Ecto neural progenitor cell (in vitro differentiated cells): ENCODE data around the gene TWSG1.

Experiments used
- DNase-seq: peaks from one replicate; pipeline ENCODE4 v3.0.0-alpha.2; 2018; ENCODE audit warnings: low spot score

TWSG1 gene

DNA sequence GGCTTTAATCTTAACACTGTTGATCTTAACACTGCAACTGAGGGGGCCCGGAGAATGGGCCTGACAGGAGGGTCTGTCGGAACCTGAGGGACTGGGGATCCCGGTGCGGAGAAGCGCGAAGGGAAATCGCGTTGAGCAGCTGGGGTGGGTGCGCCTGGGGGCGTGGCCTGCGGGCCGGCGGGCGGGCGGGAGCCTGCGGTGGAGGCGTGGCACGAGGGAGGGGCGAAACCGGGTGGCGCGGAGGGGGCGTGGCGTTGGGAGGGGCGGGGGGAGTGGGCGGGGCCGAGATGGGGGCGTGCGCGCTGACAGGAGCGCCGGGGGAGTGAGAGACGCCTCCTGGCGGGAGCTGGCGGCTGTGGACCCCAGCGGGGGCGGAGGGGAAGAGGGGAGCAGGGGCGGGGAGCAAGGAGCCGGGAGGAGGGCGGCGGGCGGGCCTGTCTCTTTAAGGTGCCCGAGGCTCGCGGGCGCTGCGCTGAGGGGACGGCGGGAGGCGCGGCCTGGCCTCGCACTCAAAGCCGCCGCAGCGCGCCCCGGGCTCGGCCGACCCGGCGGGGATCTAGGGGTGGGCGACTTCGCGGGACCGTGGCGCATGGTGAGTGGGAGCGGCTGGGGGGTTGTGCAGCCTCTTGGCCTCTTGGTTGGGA lies at the start of gene TWSG1:
Gene TWSG1, plus strand, starts transcription at position 445 of the 644 bp plus-strand sequence. CDS start 2,457 bp downstream, outside the sequence.
- peak; percentile 98 for DNase-seq

DNA sequence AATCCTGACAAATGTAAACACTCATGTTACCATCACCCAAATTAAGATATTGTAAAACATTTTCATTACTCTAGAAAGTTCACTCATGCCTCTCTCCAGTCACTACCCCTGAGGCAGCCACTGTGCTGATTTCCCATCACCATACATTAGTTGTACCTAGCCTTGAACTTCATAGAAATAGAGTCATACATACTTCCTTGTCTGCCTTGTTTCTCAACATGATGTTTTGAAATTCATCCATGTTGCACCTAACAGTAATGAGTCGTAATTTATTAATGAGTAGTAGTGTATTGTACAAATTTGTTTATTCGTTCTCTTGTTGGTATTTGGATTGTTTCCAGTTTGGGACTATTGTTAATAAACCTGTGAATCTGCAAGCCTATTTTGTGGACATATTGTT lies 49.0 kb upstream of the TWSG1 start:
- DNase-seq, result no peak

DNA sequence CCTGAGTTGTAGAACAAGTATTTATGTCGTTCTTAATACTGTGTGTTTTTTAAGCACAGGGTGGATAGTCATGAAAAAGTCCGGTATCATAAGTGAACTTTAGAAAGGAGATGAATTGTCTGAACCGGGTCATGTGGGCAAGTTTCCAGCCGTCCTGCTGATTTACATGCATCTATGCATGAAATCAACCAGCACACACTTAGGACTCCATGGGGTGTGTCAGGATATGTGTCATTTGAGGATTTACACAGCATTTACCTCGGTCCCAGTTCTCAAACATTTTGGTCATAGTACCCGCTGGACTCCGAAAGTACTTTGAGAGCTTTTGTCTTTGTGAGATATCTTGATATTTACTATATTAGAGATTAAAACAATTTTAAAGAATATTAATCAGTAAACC lies 47.5 kb upstream of the TWSG1 start:
- DNase-seq, result no peak

DNA sequence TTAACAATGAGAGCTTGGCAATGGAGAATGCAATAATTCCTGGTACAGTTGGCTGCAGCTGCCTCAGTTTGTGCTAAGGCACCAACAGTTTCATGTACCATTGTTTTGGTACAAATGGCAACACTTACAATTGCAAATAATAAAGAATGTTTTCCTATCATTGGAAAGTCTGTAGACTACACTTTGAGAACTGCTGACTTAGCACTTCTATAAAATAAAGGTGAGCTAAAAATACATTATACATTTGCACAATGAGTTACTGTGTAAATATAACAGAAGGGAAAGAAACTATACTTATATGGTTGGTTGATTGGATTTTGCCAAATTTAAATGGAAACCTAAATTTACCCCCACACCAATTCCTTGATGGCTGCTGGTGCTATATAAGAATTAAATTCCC lies 44.9 kb upstream of the TWSG1 start:
- no peak for DNase-seq

DNA sequence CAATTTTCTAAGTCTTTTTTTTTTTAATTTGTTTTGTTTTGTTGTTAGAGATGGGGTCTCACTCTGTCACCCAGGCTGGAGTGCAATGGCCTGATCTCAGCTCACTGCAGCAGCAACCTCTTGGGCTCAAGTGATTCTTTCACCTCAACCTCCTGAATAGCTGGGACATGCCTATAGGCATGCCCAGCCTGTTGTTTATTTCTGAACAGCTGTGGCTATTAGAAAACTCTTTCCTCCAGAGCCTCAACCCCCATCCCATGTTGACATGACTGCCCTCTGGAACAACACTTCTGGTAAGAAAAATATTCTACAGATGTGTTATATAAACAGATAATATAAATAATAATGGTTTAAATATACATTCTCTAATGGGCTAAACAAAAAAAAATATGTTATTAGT lies 44.4 kb upstream of the TWSG1 start:
- no peak for DNase-seq

DNA sequence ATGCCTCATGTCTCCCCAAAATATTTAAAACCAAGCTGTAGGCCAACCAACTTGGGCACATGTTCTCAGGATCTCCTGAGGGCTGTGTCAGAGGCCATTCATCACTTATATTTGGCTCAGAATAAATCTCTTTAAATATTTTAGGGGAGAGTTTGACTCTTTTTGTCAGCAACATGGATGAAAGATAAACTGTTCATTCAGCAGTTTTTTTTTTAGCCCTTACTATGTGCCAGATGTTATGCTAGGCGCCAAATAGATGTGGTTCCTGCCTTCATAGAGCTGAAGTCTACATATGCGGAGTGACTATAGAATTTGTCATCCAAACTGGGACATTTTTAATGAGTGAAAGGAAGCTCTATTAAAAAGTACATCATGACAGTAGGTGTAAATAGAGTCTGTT lies 42.5 kb upstream of the TWSG1 start:
- DNase-seq, result no peak

DNA sequence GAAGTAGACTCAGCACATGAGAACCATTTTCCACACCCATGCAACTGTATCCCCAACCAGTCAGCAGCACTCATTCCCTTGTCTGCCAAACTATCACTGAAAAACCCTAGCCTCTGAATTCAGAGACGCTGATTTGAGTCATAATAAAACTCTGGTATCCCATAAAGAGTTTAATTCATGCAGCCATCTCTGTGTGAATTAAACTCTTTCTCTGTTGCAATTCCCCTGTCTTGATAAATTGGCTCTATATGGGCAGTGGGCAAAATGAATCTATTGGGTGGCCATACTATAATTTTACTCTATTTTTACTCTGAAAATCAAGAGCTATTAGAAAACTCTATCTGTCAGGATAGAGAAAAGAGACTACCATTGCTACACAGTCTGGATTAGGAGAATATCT lies 40.6 kb upstream of the TWSG1 start:
- no peak for DNase-seq

DNA sequence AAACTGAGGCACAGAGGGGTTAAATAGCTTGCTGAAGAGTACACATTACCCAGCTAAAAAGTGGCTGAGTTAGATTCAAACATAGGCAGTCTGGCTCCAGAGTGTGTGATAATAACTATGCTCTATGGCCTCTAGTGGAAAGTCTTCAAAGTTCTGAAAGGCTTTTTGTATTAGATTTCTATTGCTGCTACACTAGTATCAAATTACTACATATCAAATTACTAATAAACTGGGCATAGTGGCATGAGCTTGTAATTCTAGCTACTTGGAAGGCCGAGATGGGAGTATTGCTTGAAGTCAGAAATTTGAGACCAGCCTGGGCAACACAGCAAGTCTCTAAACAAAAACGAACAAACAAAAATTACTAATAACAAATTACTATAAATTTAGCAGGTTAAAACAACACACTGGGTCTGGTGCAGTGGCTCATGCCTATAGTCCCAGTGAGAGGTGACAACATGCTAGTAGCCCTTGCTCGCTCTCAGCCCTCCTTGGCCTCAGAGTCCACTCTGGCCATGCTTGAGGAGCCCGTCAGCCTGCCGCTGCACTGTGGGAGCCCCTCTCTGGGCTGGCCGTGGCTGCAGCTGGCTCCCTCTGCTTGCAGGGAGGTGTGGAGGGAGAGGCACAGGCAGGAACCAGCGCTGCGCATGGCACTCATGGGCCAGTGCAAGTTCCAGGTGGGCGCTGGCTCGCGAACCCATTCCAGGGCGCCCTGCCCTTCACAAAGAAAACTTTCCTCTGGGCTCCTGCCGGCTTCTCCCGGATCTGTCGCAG lies 38.2 kb upstream of the TWSG1 start:
- no peak for DNase-seq

DNA sequence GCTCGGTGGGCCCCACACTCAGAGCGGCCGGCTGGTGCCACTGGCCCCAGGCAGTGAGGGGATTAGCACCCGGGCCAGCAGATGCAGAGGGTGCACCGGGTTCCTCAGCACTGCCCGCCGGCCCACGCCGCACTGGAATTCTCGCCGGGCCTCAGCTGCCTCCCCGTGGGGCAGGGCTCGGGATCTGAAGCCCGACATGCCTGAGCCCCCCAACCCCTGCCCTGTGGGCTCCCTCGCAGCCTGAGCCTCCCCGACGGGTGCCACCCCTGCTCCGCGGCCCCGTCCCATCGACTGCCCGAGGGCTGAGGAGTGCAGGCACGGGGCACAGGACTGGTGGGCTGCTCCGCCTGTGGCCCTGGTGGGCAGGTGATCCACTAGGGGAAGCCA lies 37.6 kb upstream of the TWSG1 start:
- no peak for DNase-seq

DNA sequence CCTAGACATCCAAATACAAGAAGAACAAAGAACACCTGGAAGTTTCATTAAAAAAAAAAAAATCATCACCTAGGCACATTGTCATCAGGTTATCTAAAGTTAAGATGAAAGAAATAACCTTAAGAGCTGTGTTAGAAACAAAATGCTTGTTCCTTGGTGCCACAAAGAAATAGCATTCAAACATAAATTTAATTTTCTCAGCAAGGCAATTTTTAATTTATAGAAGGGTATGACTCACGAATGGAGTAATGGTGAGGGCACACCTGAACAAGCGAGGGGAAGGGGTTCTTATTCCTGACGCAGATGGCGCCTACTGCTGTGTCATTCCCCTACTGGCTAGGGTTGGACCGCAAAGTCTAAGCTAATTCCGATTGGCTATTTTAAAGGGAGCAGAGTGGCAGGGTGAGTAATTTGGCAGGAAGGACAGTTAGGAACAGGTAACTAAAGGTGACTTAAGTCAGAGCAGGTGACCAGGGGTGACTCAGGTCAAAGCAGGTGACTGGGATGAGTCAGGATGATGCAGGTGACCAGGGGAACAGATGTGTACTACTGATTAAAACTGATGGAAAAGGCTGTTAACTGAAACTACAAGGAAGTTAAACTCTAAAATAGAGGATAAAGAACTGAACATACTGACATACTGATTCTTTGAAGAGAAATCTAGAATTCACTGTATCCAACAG lies 30.0 kb upstream of the TWSG1 start:
- no peak for DNase-seq

DNA sequence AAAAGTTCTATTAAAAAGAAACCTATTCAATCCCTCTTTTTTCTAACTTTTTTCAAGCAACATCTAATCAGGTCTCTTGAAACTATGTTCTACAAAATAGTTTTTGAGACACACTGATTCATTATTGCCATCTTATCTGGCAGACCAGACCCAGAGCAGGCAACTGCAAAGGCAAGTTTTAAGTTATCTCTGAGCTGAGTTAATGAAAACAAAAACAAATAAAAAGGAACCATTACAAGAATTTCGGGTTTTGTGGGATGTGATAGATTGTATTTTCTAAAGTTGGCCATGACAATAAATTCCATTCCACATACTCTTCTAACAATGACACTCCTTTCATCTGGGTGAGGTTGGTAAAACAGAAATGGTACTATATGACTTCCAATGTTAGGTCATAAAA lies 15.2 kb upstream of the TWSG1 start:
- DNase-seq, result no peak

DNA sequence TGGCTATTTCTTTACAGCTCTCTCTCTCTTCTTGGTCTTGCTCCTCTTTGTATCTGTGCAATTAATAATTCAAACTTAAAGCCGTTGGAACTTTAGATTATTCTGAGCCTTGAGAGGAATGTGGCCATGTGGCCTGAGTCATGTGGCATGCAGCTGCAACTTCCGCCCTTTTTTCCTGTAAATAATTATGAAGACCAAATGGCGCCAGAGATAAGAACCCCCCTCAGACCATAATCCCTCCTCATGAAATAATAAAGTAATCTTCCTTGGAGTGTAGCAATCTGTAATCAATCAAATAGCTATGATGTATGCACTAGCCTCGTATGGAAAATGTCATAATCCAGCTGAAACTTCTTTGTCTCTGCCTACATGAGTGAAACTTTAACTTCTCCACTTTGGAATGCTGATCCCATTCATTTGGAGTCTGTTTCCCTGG lies 13.5 kb upstream of the TWSG1 start:
- no peak for DNase-seq

DNA sequence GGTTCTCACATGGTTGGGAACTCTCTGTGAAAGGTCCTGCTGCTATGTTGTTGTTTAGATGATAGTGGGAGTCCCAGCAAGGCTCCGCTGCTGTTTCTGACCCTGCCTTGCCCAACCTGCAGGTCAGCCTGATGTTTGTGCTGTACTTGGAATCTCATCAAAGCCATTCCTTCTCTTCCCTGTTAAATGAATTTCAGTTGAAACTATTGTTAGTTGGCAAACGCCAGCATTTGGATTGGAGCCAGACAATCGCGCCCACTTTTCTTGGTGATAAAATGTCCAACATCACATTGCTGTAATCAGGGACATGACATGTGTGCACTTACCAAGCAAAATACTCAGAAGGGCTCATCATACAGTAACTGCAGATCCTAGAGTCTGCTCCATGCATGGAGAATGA lies 12.8 kb upstream of the TWSG1 start:
- DNase-seq, result no peak

DNA sequence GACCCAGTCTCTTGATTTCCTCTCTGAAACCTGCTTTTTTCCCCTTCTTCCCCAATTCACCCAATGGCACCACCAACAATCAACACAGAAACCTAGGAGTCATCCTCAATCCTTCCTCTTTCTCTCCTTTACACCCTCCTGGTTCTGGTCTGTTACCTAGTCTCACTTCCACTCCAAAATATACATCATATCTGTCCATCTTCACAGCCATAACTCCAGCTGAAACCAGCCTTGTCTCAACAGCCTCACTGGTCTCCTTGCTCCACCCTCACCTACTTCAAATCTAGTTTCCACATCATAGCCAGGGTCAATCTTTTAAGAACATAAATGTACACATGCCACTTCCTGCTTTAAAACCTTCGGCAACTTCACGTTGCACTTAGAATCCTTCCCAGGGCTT lies 11.8 kb upstream of the TWSG1 start:
- DNase-seq, result no peak

DNA sequence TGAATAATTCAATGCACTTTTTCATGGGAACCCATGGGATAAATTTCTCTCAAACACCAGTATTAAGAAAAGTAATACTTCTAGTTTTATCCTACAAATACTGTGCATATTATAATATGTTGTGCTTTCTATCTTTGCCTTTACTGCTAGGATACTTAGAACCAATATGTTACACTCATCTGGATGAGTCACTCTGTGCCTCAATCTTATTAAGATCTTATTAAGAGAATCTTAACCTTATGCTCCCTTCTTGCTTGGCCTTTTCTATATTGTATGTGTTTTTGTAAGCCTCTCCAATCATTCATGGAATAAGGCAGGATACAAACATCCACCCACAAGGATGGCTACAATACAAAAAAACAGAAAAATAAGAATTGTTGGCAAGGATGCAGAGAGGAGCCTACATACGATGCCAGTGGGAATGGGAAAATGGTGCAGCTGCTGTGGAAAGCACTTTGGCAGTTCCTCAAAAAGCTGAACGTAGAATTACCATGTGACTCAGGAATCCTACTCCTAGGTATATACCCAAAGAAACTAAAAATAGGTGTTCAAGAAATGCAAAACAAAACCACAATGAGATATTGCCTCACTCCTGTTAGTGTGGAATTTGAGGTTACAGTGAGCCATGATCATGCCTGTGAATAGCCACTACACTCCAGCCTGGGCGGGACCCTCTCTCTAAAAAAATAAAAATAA lies 10.7 kb upstream of the TWSG1 start:
- no peak for DNase-seq

DNA sequence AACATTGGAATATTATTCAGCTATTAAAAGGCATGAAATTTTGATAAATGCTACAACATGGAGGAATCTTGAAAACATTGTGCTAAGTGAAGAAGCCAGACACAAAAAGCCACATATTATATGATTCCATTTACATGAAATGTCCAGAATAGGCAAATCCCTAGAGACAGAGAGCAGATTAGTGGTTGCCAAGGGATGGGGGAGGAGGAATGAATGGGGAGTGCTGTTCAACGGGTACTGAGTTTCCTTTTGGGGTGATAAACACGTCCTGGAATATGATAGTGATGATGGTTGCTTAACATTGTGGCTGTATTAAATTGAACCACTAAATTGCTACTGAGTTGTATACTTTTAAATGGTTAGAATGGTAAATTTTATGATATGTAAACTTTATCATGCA lies 8.9 kb upstream of the TWSG1 start:
- no peak for DNase-seq

DNA sequence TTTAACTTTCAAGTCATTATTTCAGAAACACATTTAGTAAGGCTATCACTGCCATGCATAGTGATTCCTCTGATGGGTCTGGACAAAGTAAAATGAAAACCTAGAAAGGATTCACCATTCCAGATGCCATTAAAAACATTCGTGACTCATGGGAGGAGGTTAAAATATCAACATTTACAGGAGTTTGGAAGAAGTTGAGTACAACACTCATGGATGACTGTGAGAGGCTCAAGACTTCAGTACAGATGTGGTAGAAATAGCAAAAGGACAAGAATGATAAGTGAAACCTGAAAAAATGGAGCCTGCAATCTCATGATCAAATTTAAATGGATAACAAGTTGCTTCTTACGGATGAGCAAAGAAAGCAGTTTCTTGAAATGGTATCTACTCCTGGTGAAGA lies 5.8 kb upstream of the TWSG1 start:
- DNase-seq, result no peak

DNA sequence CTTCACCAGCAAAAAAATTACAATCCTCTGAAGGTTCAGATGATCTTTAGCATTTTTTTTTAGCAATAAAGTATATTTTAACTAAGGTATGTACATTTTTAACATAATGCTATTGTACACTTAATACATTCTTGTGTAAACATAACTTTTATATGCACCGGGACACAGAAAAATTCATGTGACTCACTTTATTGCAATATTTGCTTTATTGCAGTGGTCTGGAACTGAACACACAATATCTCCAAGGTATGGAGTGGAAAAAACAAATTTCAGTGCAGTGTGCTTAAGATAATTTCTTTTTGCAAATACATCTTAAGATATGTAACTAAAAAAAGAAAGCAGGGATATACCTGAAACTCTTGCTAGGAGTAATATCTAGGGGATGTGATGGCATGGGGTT lies 5.1 kb upstream of the TWSG1 start:
- no peak for DNase-seq

DNA sequence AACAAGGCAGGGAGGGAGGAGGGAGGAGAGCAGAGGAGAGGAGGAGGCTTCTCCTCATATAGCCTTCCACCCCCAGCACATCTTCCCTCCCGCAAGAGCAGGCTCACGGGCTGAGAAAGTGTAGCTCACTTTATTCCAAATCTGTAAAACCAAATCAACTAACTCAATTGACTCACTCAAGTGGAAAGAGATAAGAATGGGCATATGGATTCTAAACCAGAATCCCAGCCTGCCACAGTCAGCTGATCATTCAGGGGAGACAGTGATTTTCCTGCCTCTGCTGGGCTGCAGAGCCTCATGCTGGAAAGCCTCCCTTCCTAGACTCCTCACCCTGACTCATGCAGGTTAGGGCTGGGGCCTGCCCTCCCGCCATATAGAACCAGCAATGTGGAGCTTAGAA lies 4.2 kb upstream of the TWSG1 start:
- no peak for DNase-seq

DNA sequence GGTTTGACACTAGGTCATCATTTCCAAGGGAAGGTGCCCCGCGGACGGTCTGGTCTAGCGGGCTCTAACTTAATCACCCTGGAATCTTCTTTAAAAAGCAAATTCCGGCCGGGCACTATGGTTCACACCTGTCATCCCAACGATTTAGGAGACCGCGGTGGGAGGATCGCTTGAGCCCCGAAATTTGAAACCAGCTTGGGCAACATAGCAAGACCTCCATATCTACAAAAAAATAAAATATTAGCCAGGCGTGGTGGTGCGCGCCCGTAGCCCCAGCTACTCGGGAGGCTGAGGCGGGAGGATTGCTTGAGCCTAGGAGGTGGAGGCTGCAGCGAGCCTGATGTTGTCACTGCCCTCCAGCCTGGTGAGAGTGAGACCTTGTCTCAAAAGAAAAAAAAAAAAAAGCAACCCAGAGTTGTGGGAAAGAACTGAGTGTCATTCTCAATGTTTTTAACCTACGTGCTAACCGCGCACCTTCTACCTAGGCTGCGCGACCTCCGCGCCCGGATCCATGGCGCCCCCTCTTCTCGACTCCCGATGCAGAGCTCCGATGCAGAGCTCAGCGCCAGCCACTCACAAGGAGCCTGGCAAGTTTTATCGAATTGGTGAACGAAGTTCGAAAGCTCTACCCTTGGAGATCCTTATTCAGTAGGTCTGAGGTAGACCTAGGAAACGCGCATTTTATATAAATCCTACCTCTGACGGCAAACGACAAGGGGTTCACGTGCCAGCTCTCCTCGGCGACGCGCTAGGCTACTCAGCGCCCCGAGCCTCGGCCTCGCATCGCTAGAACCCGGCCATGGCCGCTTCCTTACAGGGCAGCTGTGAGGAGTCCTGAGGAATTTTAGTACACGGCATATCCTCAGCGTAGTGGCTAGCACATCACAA lies 888 bp upstream of the TWSG1 start:
- DNase-seq, result no peak

DNA sequence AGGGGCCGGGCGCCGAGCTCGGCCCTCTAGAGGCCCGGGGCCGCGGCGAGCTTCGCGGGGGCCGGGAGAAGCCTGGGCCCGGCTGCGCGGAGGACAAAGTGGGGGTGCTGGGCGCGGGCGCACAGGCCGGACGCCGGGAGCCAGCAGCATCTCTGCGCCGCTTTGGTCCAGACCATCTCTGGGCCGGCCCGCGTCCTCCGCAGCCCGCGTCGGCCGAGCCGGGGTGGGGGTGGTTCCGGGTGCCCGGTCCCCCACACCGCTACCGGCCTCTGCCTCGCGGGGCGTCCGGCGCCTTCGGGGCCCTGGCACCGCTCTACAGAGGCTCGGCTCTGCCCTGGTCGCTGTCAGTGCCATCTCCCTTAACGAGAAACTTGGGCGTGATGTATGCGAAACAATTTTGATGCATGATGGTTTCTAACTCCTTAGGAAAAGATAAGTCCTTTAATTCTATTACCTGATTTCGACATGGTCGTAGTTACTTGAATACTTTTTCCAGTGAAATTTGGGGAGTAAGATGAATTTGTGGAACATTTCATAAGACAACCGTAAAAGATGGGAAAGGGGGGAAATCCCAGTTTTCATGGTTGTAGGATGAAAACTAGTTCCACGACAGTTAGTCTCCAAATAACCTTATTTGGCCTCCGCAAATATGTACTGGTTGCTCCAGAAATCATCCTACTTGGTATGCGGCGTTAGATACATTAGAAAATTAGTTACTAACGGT lies 562 bp downstream of the TWSG1 start:
- no peak for DNase-seq
